Activated T-cell treated with anti-CD3 and anti-CD28 coated beads, Interleukin-2, amount 50 U/mL, for 72 hours (primary cell): ENCODE data around the gene SHANK1. TPM values are rescaled to one million over a fixed set of nuclear protein-coding genes. Genes with fewer than 3 reads are reported as not detected.

Experiments
- ATAC-seq, 2 donors: fragments of 150-1000 bp; cut with Tn5 transposase; replicated peaks in 1 of 2; 2 replicates each; pipeline ENCODE4 v1.10.0; 2021; ENCODE audit warnings: moderate library complexity in 2 of 2, mild to moderate bottlenecking in 1 of 2
- DNase-seq, 2 donors: peaks; one replicate each; pipeline ENCODE4 v3.0.0; 2021 to 2022; ENCODE audit warnings: mixed read lengths in 1 of 2
- H3K27ac Mint-ChIP-seq: one replicate; pipeline ENCODE4 v1.8.0; 2022; ENCODE audit warnings: mild to moderate bottlenecking, moderate library complexity, mixed read lengths
- H3K27me3 Mint-ChIP-seq: one replicate; pipeline ENCODE4 v1.8.0; 2022; ENCODE audit warnings: low read depth, mixed read lengths
- H3K36me3 Mint-ChIP-seq, 2 donors: one replicate each; pipeline ENCODE4 v1.8.0; 2022; ENCODE audit warnings: mixed read lengths in 2 of 2, mild to moderate bottlenecking in 1 of 2; ENCODE audit not compliant: insufficient read depth in 2 of 2
- H3K4me1 Mint-ChIP-seq: one replicate; pipeline ENCODE4 v1.8.0; 2022; ENCODE audit warnings: low read depth, mixed read lengths
- H3K4me3 Mint-ChIP-seq, 2 donors: one replicate each; pipeline ENCODE4 v1.8.0; 2022; ENCODE audit warnings: mild to moderate bottlenecking in 2 of 2, mixed read lengths in 2 of 2, moderate library complexity in 2 of 2
- H3K9me3 Mint-ChIP-seq, 2 donors: one replicate each; pipeline ENCODE4 v1.8.0; 2022; ENCODE audit warnings: mixed read lengths in 2 of 2
- total RNA-seq, 2 donors: library from RNA; stranded (reverse); gene quantifications; one replicate each; pipeline ENCODE4 v1.2.3, GENCODE V29; 2022

Gene SHANK1
- total RNA-seq, 2 donors from 2014 or later = 0.07 TPM; not detected in 1

DNA sequence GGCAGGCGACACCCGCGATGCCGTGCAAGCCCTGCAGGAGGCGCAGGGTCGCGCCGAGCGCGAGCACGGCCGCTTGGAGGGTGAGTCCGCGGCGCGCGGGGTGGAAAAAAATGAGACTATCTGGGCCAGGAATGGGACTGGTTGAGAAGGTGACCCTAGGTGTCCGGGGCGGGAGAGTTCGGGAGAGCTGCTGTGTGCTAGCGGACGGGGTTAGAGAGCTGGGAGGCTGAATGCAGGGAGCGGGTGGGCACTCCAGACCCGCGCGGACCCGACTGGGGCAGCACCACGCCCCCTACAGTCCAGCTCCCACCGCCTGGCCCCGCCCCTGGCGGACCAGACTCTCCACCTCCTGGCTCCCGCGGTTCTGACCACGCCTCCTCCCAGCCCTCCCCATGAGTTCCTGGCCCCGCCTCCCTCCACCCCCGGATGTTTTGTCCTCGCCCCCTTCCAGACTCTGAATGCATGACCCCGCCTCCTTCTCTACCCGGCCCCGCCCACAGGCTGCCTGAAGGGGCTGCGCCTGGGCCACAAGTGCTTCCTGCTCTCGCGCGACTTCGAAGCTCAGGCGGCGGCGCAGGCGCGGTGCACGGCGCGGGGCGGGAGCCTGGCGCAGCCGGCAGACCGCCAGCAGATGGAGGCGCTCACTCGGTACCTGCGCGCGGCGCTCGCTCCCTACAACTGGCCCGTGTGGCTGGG lies 5.1 kb upstream of the SHANK1 start:
- DNase-seq = peak; percentile 98 to 99
- Mint-ChIP-seq H3K27ac (no peak overlapping the region), H3K9me3 (no peaks in the 10 kb centered on the region), H3K4me3 (peak overlapping the region; percentile 89 to 90), H3K36me3 (no peaks in the 10 kb centered on the region), H3K4me1 (peaks cover 50% of the 10 kb centered on the region), H3K27me3 (peaks cover 43% of the 10 kb centered on the region)
- ATAC-seq = peak; percentile 82 to 83

DNA sequence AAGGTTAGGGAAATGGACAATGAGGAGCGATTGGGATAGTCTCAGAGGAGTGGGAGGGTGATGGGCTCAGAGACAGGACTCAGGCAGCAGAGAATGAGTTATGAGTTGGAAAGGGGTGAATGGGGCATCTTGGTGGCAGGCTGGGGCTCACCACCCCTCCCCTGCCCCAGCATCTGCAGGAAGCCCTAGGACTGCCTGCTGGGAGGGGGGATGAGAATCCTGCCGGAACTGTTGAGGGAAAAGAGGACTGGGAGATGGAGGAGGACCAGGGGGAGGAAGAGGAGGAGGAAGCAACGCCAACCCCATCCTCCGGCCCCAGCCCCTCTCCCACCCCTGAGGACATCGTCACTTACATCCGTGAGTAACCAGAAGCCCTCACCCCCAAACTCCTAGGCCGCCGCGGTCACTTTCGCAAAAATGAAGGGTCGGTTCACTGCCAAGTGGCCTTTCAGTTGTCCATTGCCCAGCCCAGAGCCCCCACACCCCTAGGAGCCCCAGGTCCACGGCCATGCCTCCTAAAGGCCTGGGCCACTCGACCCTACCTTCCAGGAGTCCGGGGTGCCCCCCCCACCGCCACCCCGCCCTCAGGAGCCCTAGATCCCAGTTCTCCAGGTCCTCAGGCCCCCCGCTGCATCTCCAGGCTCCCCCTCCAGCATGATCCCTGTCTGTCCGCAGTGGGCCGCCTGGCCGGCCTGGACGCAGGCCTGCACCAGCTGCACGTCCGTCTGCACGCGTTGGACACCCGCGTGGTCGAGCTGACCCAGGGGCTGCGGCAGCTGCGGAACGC lies 4.3 kb upstream of the SHANK1 start:
- peaks cover 49% of the 10 kb centered on the region for H3K4me1 Mint-ChIP-seq
- peak overlapping the region; percentile 89 to 90 for H3K4me3 Mint-ChIP-seq
- H3K27ac Mint-ChIP-seq = no peak overlapping the region
- no peaks in the 10 kb centered on the region for H3K36me3 Mint-ChIP-seq
- ATAC-seq = no peak
- peaks cover 43% of the 10 kb centered on the region for H3K27me3 Mint-ChIP-seq
- DNase-seq = no peak
- no peaks in the 10 kb centered on the region for H3K9me3 Mint-ChIP-seq

DNA sequence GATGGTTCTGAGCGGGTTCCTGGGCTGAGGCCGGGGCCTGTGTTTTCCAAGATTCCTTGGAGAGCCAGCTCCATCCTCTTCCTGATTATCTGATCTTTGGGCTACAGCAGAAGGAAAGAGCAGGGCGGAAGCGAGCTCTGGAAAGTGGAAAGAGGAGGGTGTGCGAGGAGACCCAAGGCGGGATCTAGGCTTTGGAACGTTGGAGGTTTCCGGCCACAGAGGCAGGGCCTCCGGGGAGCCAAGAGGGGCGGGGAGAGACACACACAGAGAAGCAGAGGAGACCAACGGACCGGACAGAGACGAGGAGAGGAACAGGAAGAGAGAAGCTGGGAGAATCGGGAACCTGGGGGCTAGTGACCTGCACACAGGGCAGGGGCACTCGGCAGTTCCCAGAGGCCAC lies 3.5 kb upstream of the SHANK1 start, which contains the start of gene CLEC11A:
Gene CLEC11A, plus strand, starts transcription at position 296 of the 400 bp plus-strand sequence. CDS start 162 bp downstream, outside the sequence.
- Mint-ChIP-seq H3K27me3 (peaks cover 43% of the 10 kb centered on the region), H3K4me1 (peaks cover 41% of the 10 kb centered on the region), H3K36me3 (no peaks in the 10 kb centered on the region), H3K4me3 (peak within 1 kb of the TSS; percentile 89 to 90), H3K27ac (no peak within 1 kb of the TSS), H3K9me3 (no peaks in the 10 kb centered on the region)
- no peak for DNase-seq
- ATAC-seq = no peak

DNA sequence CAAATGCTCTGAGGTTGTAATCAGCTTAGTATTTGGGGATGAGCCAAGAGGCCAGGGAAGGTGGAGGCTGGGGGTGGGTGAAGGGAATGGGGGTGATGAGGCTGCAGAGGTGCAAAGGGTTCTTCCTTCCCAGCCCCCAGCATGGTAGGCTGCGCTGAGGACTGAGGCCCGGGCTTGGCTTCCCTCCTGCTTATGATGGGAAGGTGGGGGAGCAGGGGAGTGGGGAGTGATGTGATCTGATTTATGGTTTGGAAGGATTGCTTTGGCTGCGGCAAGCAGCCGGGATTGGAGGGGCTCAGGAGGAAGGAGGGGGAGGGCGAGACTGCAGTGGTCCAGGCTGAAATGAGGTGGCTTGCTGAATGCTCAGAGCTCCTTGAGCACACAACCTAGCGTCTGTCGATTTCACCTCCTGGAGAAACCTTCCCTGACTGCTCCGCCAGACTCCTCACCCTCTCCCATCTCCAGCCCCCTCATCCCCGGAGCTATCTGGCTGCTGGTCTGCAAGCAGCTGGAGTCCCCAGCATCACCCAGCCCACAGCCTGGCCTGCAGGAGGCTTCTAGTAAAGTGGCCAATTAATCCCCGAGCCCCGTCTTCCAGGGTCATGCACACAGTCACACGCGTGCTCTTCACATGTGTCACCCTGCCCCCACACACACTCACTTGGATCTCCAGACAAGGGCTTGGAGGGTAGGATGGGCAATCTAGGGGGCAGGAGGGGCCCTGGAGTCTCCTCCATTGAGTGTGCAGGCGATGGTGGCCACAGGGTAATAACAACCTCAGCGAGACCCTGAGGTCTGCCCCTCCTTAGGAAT lies 2.8 kb upstream of the SHANK1 start:
- DNase-seq (no peak), ATAC-seq (no peak)
- H3K27ac Mint-ChIP-seq = no peak overlapping the region
- H3K4me1 Mint-ChIP-seq = peaks cover 34% of the 10 kb centered on the region
- no peaks in the 10 kb centered on the region for H3K36me3 Mint-ChIP-seq
- H3K4me3 Mint-ChIP-seq = peak overlapping the region; percentile 3 to 23
- no peaks in the 10 kb centered on the region for H3K9me3 Mint-ChIP-seq
- H3K27me3 Mint-ChIP-seq = peaks cover 47% of the 10 kb centered on the region

DNA sequence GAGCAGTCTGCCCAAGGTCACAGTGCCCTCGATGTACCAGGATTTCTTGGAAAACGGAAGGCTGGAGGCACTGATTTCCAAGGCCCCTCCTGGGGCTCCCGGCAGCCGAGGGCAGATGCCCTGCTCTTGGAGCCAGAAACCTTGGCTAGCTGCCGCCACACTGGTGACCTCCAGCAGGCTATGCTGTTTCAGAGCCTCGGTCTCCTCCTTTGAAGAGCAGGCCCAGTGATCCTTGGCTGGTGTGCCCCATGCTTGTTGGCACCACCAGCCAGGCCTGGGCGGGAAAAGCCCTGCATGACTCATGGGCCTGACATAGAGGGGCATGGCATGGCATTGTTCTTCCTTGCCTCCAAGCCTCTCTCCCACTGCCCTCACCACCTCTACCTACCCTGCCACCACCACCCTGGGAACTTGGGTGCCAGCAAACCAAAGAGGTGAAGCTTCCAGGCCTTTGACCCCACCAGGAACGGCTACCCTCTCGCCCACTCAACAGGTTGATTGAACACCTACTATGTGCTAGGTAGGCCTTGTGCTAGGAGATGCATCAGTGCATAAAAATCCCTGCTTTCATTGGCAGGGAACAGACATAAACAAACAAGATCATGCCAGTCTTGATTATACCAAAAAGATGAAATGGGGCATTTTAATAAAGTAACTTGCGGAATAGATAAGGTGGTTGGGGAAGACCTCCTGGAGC lies 2.0 kb upstream of the SHANK1 start:
- Mint-ChIP-seq H3K36me3 (no peaks in the 10 kb centered on the region), H3K9me3 (no peaks in the 10 kb centered on the region), H3K27me3 (peaks cover 51% of the 10 kb centered on the region), H3K4me3 (no peak overlapping the region), H3K27ac (no peak overlapping the region), H3K4me1 (peaks cover 26% of the 10 kb centered on the region)
- ATAC-seq (no peak), DNase-seq (no peak)

DNA sequence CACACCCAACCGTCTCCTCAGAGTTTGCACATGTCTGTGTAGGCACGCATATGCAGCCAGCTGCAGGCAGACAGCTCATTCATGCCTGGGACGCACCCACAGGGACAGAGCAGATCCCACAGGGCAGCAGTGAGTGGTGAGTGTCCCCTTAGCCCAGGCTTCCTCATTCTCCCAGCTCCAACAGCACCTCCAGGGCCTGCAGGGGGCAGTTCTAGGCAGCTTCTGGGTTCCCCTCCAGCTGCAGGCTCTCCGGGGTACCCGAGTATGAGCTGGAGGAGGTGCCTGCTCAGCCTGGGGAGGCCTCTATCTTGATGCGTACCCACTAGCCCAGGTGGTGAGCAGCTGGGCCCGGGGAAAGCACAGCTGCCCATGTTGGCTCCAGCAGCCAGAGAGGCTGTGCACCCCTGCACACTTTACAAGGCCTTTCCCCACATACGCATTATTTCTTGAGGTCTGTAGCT lies 1.3 kb upstream of the SHANK1 start:
- ATAC-seq = no peak
- Mint-ChIP-seq H3K4me3 (peak overlapping the region in 1 of 2 donors; percentile 43), H3K4me1 (peaks cover 20% of the 10 kb centered on the region), H3K27me3 (peaks cover 51% of the 10 kb centered on the region), H3K9me3 (no peaks in the 10 kb centered on the region), H3K36me3 (no peaks in the 10 kb centered on the region), H3K27ac (no peak overlapping the region)
- DNase-seq = no peak

DNA sequence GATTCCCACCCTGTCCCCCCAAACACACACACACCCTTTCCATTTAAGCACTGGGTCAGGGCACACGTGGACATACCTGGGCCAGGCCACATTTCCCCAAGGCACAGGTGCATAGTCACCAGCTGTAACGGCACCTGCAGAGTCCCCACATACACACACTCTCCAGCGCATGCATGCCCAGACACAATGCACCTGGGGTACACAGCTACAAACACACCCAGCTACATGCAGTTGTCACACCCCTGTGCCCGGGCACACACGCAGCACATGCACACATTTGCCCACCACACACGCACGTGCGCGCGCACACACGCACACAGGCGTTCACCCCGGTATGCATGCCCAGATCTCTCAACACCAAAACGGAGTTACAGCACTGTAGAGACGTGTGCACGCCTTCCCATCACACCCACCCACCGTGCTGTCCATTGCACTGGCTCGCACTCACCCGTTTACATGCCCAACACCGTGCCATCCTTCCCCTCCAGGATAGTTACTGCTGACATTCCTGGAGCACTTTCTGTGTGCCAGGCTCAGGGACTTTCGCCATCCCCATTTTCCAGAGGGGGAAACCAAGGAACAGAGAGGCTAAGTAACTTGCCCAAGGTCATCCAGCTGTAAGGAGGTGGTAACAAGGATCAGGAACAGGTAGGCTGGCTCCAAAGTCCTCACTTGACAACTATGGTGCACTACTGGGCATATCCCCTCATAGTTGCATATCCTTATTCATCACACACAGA lies 749 bp upstream of the SHANK1 start:
- peaks cover 14% of the 10 kb centered on the region for H3K4me1 Mint-ChIP-seq
- no peak overlapping the region for H3K27ac Mint-ChIP-seq
- no peak for ATAC-seq
- no peaks in the 10 kb centered on the region for H3K9me3 Mint-ChIP-seq
- no peak for DNase-seq
- H3K36me3 Mint-ChIP-seq = no peaks in the 10 kb centered on the region
- peaks cover 51% of the 10 kb centered on the region for H3K27me3 Mint-ChIP-seq
- H3K4me3 Mint-ChIP-seq = peak overlapping the region in 1 of 2 donors; percentile 43

DNA sequence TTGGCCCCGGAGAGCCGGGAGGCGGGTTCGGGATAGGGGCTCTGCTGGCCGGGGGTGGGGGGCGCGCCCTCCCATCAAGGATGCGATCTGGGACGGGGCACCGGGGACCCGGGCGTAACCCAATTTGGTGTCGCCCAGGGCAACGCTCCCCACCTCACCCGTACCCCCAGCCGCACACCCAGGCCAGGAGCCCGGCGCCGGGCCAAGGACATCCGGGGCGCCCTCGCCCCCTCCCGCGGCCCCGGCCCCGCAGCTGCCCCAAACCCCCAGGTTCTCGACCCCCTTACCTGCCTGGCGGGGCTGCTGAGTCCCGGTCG lies 525 bp downstream of the SHANK1 start:
- ATAC-seq (no peak), DNase-seq (no peak)
- no peaks in the 10 kb centered on the region for H3K36me3 Mint-ChIP-seq
- peaks cover 48% of the 10 kb centered on the region for H3K27me3 Mint-ChIP-seq
- peaks cover 13% of the 10 kb centered on the region for H3K4me1 Mint-ChIP-seq
- no peaks in the 10 kb centered on the region for H3K9me3 Mint-ChIP-seq
- H3K27ac Mint-ChIP-seq = no peak overlapping the region
- H3K4me3 Mint-ChIP-seq = no peak overlapping the region

DNA sequence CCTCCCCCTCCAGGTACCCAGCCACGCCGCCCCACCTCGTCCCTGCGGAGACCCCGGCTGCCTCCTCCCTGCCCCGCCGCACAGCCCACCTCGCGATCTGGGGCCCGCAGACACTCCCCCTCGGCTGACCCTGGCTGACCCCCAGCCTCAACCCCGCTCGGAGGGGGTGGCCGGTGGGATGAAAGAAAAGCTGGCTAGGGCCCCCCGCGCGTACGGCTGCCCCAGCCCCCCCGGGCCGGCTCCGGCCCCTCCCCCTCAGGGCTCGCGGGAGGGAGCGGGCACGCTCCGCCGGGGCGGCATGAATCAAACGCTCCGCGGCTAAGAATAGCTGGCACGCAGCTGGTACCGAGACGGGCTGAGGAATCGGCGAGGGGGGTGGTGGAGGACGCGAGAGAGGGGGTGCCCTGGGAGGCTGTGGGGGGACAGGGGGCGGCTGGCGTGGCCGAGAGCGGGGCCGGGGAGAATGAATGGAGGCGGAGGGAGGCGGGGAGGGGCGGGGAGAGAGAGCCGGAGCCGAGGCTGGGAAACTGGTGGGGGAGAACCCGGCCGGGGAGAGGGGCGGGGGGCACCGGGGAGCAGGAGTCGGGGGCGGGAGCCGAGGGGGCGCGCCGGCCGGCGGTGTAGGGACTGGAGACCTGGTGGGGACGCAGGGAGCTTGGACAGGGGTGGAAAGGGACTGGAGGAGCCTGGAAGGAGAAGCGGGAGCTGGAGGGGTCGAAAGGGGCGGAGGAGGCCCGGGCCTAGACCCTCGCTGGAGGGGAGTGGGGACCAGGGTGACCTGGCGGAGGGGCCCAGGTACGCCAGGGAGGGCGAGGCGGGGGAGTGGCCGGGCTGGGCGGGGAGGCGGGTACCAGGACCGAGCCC lies 1.1 kb downstream of the SHANK1 start:
- H3K27ac Mint-ChIP-seq = no peak overlapping the region
- H3K36me3 Mint-ChIP-seq = no peaks in the 10 kb centered on the region
- no peaks in the 10 kb centered on the region for H3K9me3 Mint-ChIP-seq
- H3K27me3 Mint-ChIP-seq = peaks cover 43% of the 10 kb centered on the region
- H3K4me3 Mint-ChIP-seq = peak overlapping the region; percentile 39 to 55
- H3K4me1 Mint-ChIP-seq = peaks cover 11% of the 10 kb centered on the region
- peak in 1 of 2 donors; percentile 31 for DNase-seq
- peak in 1 of 2 donors; percentile 23 for ATAC-seq

DNA sequence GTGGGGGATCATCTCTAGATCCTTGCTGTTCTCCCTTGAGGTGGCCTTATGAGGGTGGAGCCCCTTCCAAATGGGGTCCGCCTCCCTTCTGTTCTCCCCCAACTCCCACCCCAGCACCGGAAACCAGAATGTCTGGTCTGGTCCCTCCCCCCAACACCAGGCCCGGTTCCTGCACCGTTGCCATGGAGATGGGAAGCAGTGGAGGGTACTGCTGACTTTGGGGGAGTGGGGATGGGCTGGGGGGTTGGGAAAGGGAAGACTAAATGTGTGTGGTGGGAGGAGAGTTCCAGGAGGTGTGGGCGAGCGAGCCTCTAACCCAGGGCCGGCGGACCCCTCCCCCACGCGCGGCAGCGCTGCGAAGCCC lies 1.7 kb downstream of the SHANK1 start:
- Mint-ChIP-seq H3K27ac (no peak overlapping the region), H3K4me1 (peaks cover 15% of the 10 kb centered on the region), H3K36me3 (no peaks in the 10 kb centered on the region), H3K27me3 (peaks cover 43% of the 10 kb centered on the region), H3K4me3 (peak overlapping the region in 1 of 2 donors; percentile 26), H3K9me3 (no peaks in the 10 kb centered on the region)
- no peak for ATAC-seq
- DNase-seq = no peak

DNA sequence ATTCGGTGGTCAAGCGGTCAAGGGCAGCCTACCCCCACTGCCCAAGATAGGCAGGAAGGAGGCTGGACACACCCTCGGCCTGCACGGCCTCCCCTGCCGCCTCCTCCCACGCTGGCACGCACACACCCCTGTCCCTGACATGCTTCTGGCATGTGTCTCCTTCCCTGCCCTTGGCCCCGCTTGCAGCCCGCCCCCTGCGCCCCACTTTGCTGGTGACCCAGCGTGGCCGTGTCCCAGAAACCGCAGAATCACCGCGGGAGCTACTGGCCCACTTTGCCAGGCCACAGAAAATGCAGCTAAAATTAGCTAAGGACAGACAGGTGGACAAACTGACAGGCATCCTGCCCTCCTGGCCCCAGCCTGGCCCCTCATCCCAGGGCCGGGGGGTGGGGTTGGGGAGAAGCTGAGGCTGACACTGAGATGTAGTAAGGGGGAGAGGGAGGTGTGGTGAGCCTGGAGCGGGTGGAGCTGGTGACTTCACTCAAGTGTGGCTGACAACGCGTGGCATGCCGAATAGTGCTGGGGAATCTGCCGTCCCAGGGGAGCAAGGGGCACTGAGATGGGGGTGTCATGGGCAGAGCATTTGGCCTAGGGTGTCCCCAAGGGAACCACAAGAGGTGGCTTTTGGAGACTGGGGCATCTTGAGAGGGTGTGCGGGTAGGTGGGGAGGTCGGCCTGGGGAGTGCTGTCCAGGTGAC lies 2.4 kb downstream of the SHANK1 start:
- Mint-ChIP-seq H3K9me3 (no peaks in the 10 kb centered on the region), H3K4me3 (peak overlapping the region in 1 of 2 donors; percentile 47), H3K36me3 (no peaks in the 10 kb centered on the region), H3K27me3 (peaks cover 39% of the 10 kb centered on the region), H3K4me1 (peaks cover 17% of the 10 kb centered on the region), H3K27ac (no peak overlapping the region)
- DNase-seq (no peak), ATAC-seq (no peak)
